K562 (cell line): Measurements from ENCODE around the gene TPGS1. TPM values are rescaled to one million over a fixed set of nuclear protein-coding genes. Genes with fewer than 3 reads are reported as not detected.

Experiments
- ADNP ChIP-seq: fragments of 200-800 bp; sonication (Bioruptor generic); IDR thresholded peaks from 2 replicates; pipeline ENCODE4 v1.6.1; 2016; ENCODE audit warnings: missing genetic modification characterization, missing compliant biosample characterization
- BACH1 ChIP-seq: fragments of 200-800 bp; sonication (Bioruptor generic); IDR thresholded peaks from 2 replicates; pipeline ENCODE4 v1.6.1; 2016; ENCODE audit warnings: missing genetic modification characterization, missing compliant biosample characterization
- BRD9 ChIP-seq: fragments of 450-650 bp; IDR thresholded peaks from 2 replicates; pipeline ENCODE4 v1.6.1; 2018; ENCODE audit warnings: low read depth; ENCODE audit not compliant: partially characterized antibody
- HCFC1 ChIP-seq: IDR thresholded peaks from 2 replicates; pipeline ENCODE4 v1.6.1; 2012; ENCODE audit warnings: low read depth, low read length, improper control_type of control experiment
- HNRNPK ChIP-seq: fragments of 200-400 bp; formaldehyde crosslinking; IDR thresholded peaks from one replicate; pipeline ENCODE4 v1.6.1; 2018; ENCODE audit warnings: mild to moderate bottlenecking, low read depth, low read length; ENCODE audit not compliant: poor library complexity, severe bottlenecking
- JUNB ChIP-seq: fragments of 450-650 bp; formaldehyde crosslinking; conservative IDR thresholded peaks from 2 replicates; pipeline ENCODE4 v1.4.0; 2020; ENCODE audit warnings: mild to moderate bottlenecking
- KDM2B ChIP-seq: fragments of 250-450 bp; sonication (Bioruptor Pico); IDR thresholded peaks from 2 replicates; pipeline ENCODE4 v1.8.0; 2021; ENCODE audit warnings: mild to moderate bottlenecking, moderate library complexity
- MAZ ChIP-seq, 2 experiments: fragments of 450-650 bp in 1 of 2; sonication (generic) in 1 of 2; formaldehyde crosslinking; IDR thresholded peaks in 1 of 2; conservative IDR thresholded peaks in 1 of 2; 2 replicates each; pipeline versions ENCODE4 v1.4.0 to v1.5.0; 2020; ENCODE audit warnings: mild to moderate bottlenecking in 1 of 2, missing genetic modification reagents in 1 of 2
- MCM2 ChIP-seq: fragments of 450-650 bp; IDR thresholded peaks from 2 replicates; pipeline ENCODE4 v1.6.1; 2017; ENCODE audit warnings: low read depth, mild to moderate bottlenecking
- NCOA6 ChIP-seq: fragments of 450-650 bp; IDR thresholded peaks from 2 replicates; pipeline ENCODE4 v1.6.1; 2017; ENCODE audit warnings: mild to moderate bottlenecking
- NFE2L1 ChIP-seq: fragments of 450-650 bp; IDR thresholded peaks from 2 replicates; pipeline ENCODE4 v1.6.1; 2016; ENCODE audit warnings: missing genetic modification characterization, low read depth, mild to moderate bottlenecking, missing compliant biosample characterization, moderate library complexity, borderline replicate concordance
- NFIC ChIP-seq: fragments of 450-650 bp; IDR thresholded peaks from 2 replicates; pipeline ENCODE4 v1.6.1; 2017; ENCODE audit warnings: mild to moderate bottlenecking, inconsistent platforms
- PURB ChIP-seq: sonication (generic); formaldehyde crosslinking; IDR thresholded peaks from 2 replicates; pipeline ENCODE4 v1.9.0; 2021; ENCODE audit warnings: low read depth, mild to moderate bottlenecking, missing genetic modification reagents
- SREBF2 ChIP-seq: sonication (generic); formaldehyde crosslinking; IDR thresholded peaks from 2 replicates; pipeline ENCODE4 v1.4.0; 2020; ENCODE audit warnings: mild to moderate bottlenecking, missing genetic modification reagents
- TSC22D4 ChIP-seq: fragments of 450-650 bp; IDR thresholded peaks from 2 replicates; pipeline ENCODE4 v1.6.1; 2016; ENCODE audit warnings: missing genetic modification characterization, missing biosample characterization, control low read depth
- U2AF2 ChIP-seq: fragments of 200-400 bp; formaldehyde crosslinking; optimal IDR thresholded peaks from 2 replicates; pipeline ENCODE3; 2017; ENCODE audit warnings: low read depth, mild to moderate bottlenecking, low read length
- ZZZ3 ChIP-seq: fragments of 450-650 bp; IDR thresholded peaks from 2 replicates; pipeline ENCODE4 v1.6.1; 2016; ENCODE audit warnings: antibody characterized with exemption, mild to moderate bottlenecking, moderate library complexity
- polyA plus RNA-seq, 8 experiments: library from polyadenylated mRNA; depleted of rRNA in 4 of 8; stranded (reverse) in 5 of 8; unstranded in 3 of 8; fragments of >200 nt; fragmentation: Nextera tagmentation in 2 of 8; fragmentation: Illumina TruSeq in 1 of 8; extraction: Ambion mirVana in 2 of 8; extraction: Trizol in 1 of 8; gene quantifications; 2 replicates each; pipeline versions ENCODE4 v1.2.1 to v1.2.3, GENCODE V29; 2011 to 2014; ENCODE audit warnings: inconsistent platforms in 1 of 8, missing spikeins in 1 of 8
- total RNA-seq, 7 experiments: library from RNA; depleted of rRNA in 6 of 7; stranded (reverse); fragments of >200 nt in 6 of 7; fragmentation: Illumina TruSeq in 2 of 7; extraction: Trizol in 2 of 7; gene quantifications; 2 replicates each; pipeline versions ENCODE4 v1.2.1 to v1.2.3, GENCODE V29; 2011 to 2021; ENCODE audit warnings: low replicate concordance in 1 of 7
- TF ChIP-seq, protein P1 (sequence below): fragments of 450-650 bp; formaldehyde crosslinking; IDR thresholded peaks from 2 replicates; pipeline ENCODE4 v1.4.0; 2020; ENCODE audit warnings: mild to moderate bottlenecking, moderate library complexity
- TF ChIP-seq, protein P2 (sequence below): fragments of 250-450 bp; sonication (Bioruptor Pico); IDR thresholded peaks from 2 replicates; pipeline ENCODE4 v1.4.0; 2020; ENCODE audit warnings: mild to moderate bottlenecking, moderate library complexity, borderline replicate concordance
- TF ChIP-seq, protein P3 (sequence below): IDR thresholded peaks from 2 replicates; pipeline ENCODE4 v1.6.1; 2016; ENCODE audit warnings: missing genetic modification characterization, missing compliant biosample characterization

TPGS1 gene
- total and polyA plus RNA-seq, 9 of the 15 experiments (the other 6 are each of a cell fraction or from before 2014, with no cell fraction given): 0.30 to 31.6 (median 1.2) TPM; not detected in 2

DNA sequence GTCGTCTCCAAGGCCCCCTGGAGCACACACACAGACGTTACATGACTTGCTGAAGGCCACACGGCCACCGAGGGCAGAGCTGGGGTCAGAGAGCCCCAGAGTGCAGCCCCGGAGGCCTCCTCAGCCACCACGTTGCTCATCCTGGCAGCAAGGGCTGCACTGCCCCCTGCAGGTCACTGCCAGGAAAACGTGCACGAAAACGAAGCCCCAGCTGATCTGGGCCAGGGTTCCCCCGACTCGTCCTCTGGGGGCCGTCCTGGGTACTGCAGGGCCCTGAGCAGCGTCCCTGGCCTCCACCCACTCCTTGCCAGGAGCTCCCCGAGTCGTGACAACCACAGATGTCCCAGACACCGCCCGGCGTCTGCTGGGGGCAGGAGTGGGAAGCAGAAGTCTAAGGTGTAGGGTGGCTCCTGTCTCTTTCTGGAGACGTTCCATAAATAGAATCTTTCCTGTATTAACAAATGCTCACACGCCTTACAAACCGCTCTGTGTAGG, 3.4 kb downstream of the TPGS1 start (continued):
- TF ChIP-seq, protein P1, sequence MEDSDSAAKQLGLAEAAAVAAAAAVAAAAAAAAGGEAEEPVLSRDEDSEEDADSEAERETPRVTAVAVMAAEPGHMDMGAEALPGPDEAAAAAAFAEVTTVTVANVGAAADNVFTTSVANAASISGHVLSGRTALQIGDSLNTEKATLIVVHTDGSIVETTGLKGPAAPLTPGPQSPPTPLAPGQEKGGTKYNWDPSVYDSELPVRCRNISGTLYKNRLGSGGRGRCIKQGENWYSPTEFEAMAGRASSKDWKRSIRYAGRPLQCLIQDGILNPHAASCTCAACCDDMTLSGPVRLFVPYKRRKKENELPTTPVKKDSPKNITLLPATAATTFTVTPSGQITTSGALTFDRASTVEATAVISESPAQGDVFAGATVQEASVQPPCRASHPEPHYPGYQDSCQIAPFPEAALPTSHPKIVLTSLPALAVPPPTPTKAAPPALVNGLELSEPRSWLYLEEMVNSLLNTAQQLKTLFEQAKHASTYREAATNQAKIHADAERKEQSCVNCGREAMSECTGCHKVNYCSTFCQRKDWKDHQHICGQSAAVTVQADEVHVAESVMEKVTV (CRISPR knock-in tag): peak; percentile 57
- TF ChIP-seq BACH1 (tag) (no peak), ADNP (tag) (no peak), NCOA6 (no peak), NFIC (no peak), HCFC1 (peak; percentile 34), ZZZ3 (no peak), U2AF2 (no peak), BRD9 (no peak), JUNB (no peak), HNRNPK (no peak), PURB (CRISPR knock-in tag) (no peak), NFE2L1 (tag) (no peak), KDM2B (CRISPR knock-in tag) (no peak), TSC22D4 (no peak), MCM2 (no peak), SREBF2 (no peak), MAZ (CRISPR knock-in tag; conservative IDR thresholded peaks at IDR 0.05 in 1 of 2, IDR thresholded peaks at IDR 0.05 in 1 of 2) (peak; percentile 34 to 66; a peak in 2 of 4 replicates)
- TF ChIP-seq, protein P2, sequence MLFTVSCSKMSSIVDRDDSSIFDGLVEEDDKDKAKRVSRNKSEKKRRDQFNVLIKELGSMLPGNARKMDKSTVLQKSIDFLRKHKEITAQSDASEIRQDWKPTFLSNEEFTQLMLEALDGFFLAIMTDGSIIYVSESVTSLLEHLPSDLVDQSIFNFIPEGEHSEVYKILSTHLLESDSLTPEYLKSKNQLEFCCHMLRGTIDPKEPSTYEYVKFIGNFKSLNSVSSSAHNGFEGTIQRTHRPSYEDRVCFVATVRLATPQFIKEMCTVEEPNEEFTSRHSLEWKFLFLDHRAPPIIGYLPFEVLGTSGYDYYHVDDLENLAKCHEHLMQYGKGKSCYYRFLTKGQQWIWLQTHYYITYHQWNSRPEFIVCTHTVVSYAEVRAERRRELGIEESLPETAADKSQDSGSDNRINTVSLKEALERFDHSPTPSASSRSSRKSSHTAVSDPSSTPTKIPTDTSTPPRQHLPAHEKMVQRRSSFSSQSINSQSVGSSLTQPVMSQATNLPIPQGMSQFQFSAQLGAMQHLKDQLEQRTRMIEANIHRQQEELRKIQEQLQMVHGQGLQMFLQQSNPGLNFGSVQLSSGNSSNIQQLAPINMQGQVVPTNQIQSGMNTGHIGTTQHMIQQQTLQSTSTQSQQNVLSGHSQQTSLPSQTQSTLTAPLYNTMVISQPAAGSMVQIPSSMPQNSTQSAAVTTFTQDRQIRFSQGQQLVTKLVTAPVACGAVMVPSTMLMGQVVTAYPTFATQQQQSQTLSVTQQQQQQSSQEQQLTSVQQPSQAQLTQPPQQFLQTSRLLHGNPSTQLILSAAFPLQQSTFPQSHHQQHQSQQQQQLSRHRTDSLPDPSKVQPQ (CRISPR knock-in tag): no peak
- TF ChIP-seq, protein P3, sequence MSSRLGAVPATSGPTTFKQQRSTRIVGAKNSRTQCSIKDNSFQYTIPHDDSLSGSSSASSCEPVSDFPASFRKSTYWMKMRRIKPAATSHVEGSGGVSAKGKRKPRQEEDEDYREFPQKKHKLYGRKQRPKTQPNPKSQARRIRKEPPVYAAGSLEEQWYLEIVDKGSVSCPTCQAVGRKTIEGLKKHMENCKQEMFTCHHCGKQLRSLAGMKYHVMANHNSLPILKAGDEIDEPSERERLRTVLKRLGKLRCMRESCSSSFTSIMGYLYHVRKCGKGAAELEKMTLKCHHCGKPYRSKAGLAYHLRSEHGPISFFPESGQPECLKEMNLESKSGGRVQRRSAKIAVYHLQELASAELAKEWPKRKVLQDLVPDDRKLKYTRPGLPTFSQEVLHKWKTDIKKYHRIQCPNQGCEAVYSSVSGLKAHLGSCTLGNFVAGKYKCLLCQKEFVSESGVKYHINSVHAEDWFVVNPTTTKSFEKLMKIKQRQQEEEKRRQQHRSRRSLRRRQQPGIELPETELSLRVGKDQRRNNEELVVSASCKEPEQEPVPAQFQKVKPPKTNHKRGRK (tag): no peak
